ENCODE results near the gene SUGCT. TPM values are rescaled to one million over a fixed set of nuclear protein-coding genes. Genes with fewer than 3 reads are reported as not detected.

The SUGCT gene
- total RNA-seq, 1 experiment from 2014 or later: 5.4 TPM

DNA sequence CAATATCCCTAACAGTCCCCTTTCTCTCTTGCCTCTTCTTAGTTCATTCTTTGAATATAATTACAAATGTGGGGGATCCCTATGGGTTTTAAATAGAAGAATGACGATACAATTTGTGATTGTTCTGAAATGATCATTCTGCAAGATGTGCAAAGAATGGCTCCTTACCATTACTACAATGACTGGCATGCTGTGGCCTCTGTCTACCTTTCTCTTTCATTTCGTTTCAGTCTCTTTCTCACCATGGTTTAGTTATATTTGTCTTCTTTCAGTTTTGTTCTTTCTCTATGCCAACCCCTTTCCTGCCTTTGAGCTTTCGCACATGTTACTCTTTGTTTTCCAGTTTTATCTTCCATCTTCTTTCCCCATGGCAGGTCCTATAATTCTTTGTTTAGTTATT lies 176.5 kb downstream of the SUGCT start:
- Histone ChIP-seq H3K79me2 (ENCODE audit: insufficient read depth, low read length) (no peaks in the 10 kb centered on the region), H4K8ac (replicated peaks; ENCODE audit: insufficient read length, low read depth, low read length) (no peak overlapping the region), H3K9me3 (ENCODE audit: control insufficient read depth, low read depth, low read length) (no peaks in the 10 kb centered on the region), H4K20me1 (ENCODE audit: control insufficient read depth, insufficient read depth, insufficient read length) (no peaks in the 10 kb centered on the region), H3K18ac (ENCODE audit: insufficient read length, low read depth, low read length) (no peak overlapping the region), H3K23ac (ENCODE audit: insufficient read length, low read depth, low read length) (no peak overlapping the region), H3K4me1 (ENCODE audit: insufficient read depth, low read length) (no peaks in the 10 kb centered on the region), H3K23me2 (ENCODE audit: insufficient read length, low read depth, low read length, poor library complexity, severe bottlenecking) (no peaks in the 10 kb centered on the region), H2BK15ac (ENCODE audit: low read depth, low read length) (no peak overlapping the region), H2BK20ac (ENCODE audit: low read depth, low read length, poor library complexity, severe bottlenecking) (no peak overlapping the region), H2BK12ac (ENCODE audit: insufficient read length, low read depth, low read length) (no peak overlapping the region), H3K56ac (ENCODE audit: insufficient read length, low read depth, low read length) (no peak overlapping the region), H3K4me2 (ENCODE audit: insufficient read depth, insufficient read length, low read length) (no peak overlapping the region), H3K79me1 (ENCODE audit: insufficient read depth, low read depth, low read length, poor library complexity, severe bottlenecking) (no peaks in the 10 kb centered on the region), H2BK120ac (ENCODE audit: low read depth, low read length, poor library complexity, severe bottlenecking) (no peak overlapping the region), H2AFZ (ENCODE audit: low read length) (no peak overlapping the region), H4K91ac (ENCODE audit: insufficient read length, low read depth, low read length) (no peak overlapping the region), H2AK5ac (ENCODE audit: insufficient read length, low read length) (no peak overlapping the region), H3K4ac (ENCODE audit: low read depth, low read length) (no peak overlapping the region), H2BK5ac (ENCODE audit: insufficient read length, low read length) (no peak overlapping the region), H4K5ac (ENCODE audit: insufficient read length, low read depth, low read length) (no peak overlapping the region), H3K9ac (ENCODE audit: extremely low read depth, insufficient read length, low read length) (no peak overlapping the region), H3K27me3 (ENCODE audit: insufficient read depth, low read length) (no peaks in the 10 kb centered on the region), H3K14ac (ENCODE audit: insufficient read depth, low read length) (no peak overlapping the region), H3K27ac (ENCODE audit: insufficient read length, low read depth, low read length) (no peak overlapping the region), H3T11ph (ENCODE audit: low read length) (no peak overlapping the region)
- Mint-ChIP-seq H3K36me3 (ENCODE audit: insufficient read depth in 1 of 3, low read depth in 3 of 3) (no peaks in the 10 kb centered on the region), H3K27me3 (ENCODE audit: low read depth) (no peaks in the 10 kb centered on the region), H3K9me3 (no peaks in the 10 kb centered on the region), H3K4me1 (peaks cover 5% of the 10 kb centered on the region in 2 experiments; a peak in 2 of 4 replicates), H3K4me3 (no peak overlapping the region), H3K27ac (no peak overlapping the region)
- DNase-seq: no peak
- WGBS (ENCODE audit: extremely low coverage, insufficient read length, low lambda C conversion rate): no CpG with 5 or more reads among the region's 3 CpGs
- TF ChIP-seq, protein P1, sequence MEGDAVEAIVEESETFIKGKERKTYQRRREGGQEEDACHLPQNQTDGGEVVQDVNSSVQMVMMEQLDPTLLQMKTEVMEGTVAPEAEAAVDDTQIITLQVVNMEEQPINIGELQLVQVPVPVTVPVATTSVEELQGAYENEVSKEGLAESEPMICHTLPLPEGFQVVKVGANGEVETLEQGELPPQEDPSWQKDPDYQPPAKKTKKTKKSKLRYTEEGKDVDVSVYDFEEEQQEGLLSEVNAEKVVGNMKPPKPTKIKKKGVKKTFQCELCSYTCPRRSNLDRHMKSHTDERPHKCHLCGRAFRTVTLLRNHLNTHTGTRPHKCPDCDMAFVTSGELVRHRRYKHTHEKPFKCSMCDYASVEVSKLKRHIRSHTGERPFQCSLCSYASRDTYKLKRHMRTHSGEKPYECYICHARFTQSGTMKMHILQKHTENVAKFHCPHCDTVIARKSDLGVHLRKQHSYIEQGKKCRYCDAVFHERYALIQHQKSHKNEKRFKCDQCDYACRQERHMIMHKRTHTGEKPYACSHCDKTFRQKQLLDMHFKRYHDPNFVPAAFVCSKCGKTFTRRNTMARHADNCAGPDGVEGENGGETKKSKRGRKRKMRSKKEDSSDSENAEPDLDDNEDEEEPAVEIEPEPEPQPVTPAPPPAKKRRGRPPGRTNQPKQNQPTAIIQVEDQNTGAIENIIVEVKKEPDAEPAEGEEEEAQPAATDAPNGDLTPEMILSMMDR (conservative IDR thresholded peaks at IDR 0.05): no peak
